H1 (cell line): ENCODE data around the gene RPAP3. TPM values are rescaled to one million over a fixed set of nuclear protein-coding genes. Genes with fewer than 3 reads are reported as not detected.
A peak's percentile ranks its signal among the peaks of the same experiment; 100 is the strongest.

ENCODE experiments used
- CTCF ChIA-PET: fragments of 300-600 bp; sonication (Branson Sonifier 250); formaldehyde crosslinking; loops from one replicate; lab custom pipeline; 2021; ENCODE audit not compliant: partially characterized antibody; lab: Charles Lee
- POLR2A ChIA-PET: fragments of 300-600 bp; sonication (Branson Sonifier 250); formaldehyde crosslinking; loops from one replicate; lab custom pipeline; 2021; ENCODE audit warnings: inconsistent platforms; ENCODE audit not compliant: partially characterized antibody; lab: Charles Lee
- DNase-seq, 2 experiments: peaks; one replicate each; pipeline versions ENCODE4 v3.0.0 to v3.0.0-alpha.2; 2010 to 2022; ENCODE audit warnings: low spot score in 2 of 2, low read depth in 1 of 2, mixed read lengths in 1 of 2
- FAIRE-seq: peaks from 2 replicates; lab custom pipeline; 2011; peaks lifted over from hg19 to GRCh38; lab: Jason Lieb, UNC
- H2AFZ ChIP-seq: 2 replicates; pipeline ENCODE4 v1.8.1; 2012; ENCODE audit warnings: low read length, inconsistent platforms
- H2AK5ac ChIP-seq: 2 replicates; pipeline ENCODE4 v1.6.1; 2013; ENCODE audit warnings: low read depth, low read length
- H2BK120ac ChIP-seq: replicated peaks from 2 replicates; pipeline ENCODE3; 2013; ENCODE audit warnings: low read depth, low read length, inconsistent platforms
- H2BK12ac ChIP-seq: 2 replicates; pipeline ENCODE4 v1.6.1; 2013; ENCODE audit warnings: low read depth, low read length
- H2BK15ac ChIP-seq: 2 replicates; pipeline ENCODE4 v1.6.1; 2013; ENCODE audit warnings: low read length
- H2BK20ac ChIP-seq: 2 replicates; pipeline ENCODE4 v1.6.1; 2013; ENCODE audit warnings: low read length
- H2BK5ac ChIP-seq: 2 replicates; pipeline ENCODE4 v1.6.1; 2013; ENCODE audit warnings: low read depth, low read length
- H3K14ac ChIP-seq: 2 replicates; pipeline ENCODE4 v1.6.1; 2013; ENCODE audit warnings: inconsistent platforms; ENCODE audit not compliant: insufficient read length
- H3K18ac ChIP-seq: 2 replicates; pipeline ENCODE4 v1.6.1; 2013; ENCODE audit warnings: low read length; ENCODE audit errors: extremely low read depth
- H3K23ac ChIP-seq: 2 replicates; pipeline ENCODE4 v1.6.1; 2013; ENCODE audit warnings: inconsistent platforms; ENCODE audit not compliant: insufficient read length
- H3K23me2 ChIP-seq: 2 replicates; pipeline ENCODE4 v1.6.1; 2013; ENCODE audit warnings: low read depth, low read length
- H3K27ac ChIP-seq: 2 replicates; pipeline ENCODE4 v1.6.1; 2011; ENCODE audit warnings: low read depth, low read length, inconsistent platforms
- H3K27me3 ChIP-seq, 4 experiments: replicated peaks in 1 of 4; 1 replicate in 1 of 4; 2 replicates in 3 of 4; pipeline versions ENCODE4 v1.6.1 to v1.8.1; 2011 to 2013; ENCODE audit warnings: low read length in 3 of 4, mild to moderate bottlenecking in 3 of 4, inconsistent platforms in 2 of 4, mixed read lengths in 2 of 4, moderate library complexity in 1 of 4; ENCODE audit not compliant: control insufficient read depth in 3 of 4, insufficient read depth in 3 of 4; ENCODE audit errors: extremely low read depth in 1 of 4
- H3K36me3 ChIP-seq, 4 experiments: 2 replicates each; pipeline versions ENCODE4 v1.6.1 to v1.8.1; 2011 to 2013; ENCODE audit warnings: mild to moderate bottlenecking in 4 of 4, low read length in 3 of 4, moderate library complexity in 2 of 4, control low read depth in 1 of 4, inconsistent platforms in 1 of 4; ENCODE audit not compliant: insufficient read depth in 4 of 4, control insufficient read depth in 2 of 4
- H3K4ac ChIP-seq: replicated peaks from 2 replicates; pipeline ENCODE3; 2013; ENCODE audit warnings: low read length, low read depth, mixed read lengths, inconsistent platforms; ENCODE audit not compliant: insufficient read length
- H3K4me1 ChIP-seq, 4 experiments: replicated peaks in 1 of 4; 1 replicate in 1 of 4; 2 replicates in 3 of 4; pipeline versions ENCODE4 v1.6.1 to v1.8.1; 2011 to 2013; ENCODE audit warnings: low read length in 3 of 4, inconsistent platforms in 2 of 4, mixed read lengths in 1 of 4; ENCODE audit not compliant: insufficient read depth in 4 of 4, control insufficient read depth in 3 of 4
- H3K4me2 ChIP-seq, 2 experiments: 2 replicates each; pipeline versions ENCODE4 v1.6.1 to v1.8.1; 2011 to 2013; ENCODE audit warnings: low read depth in 2 of 2, low read length in 2 of 2, control low read depth in 1 of 2, inconsistent platforms in 1 of 2, mild to moderate bottlenecking in 1 of 2; ENCODE audit not compliant: insufficient read depth in 1 of 2
- H3K4me3 ChIP-seq, 4 experiments: fragments of 200-600, 300-600 bp in 1 of 4; sonication (generic), shearing (Covaris generic), sonication (Bioruptor Twin) in 1 of 4; 2 replicates each; pipeline versions ENCODE4 v1.5.1 to v1.8.1; 2011 to 2016; ENCODE audit warnings: low read length in 4 of 4, low read depth in 3 of 4, control low read depth in 2 of 4, inconsistent platforms in 2 of 4, mild to moderate bottlenecking in 2 of 4, mixed read lengths in 1 of 4, moderate library complexity in 1 of 4; ENCODE audit not compliant: insufficient read depth in 2 of 4; ENCODE audit errors: extremely low read depth in 1 of 4
- H3K56ac ChIP-seq: replicated peaks from 2 replicates; pipeline ENCODE3; 2013; ENCODE audit warnings: low read depth, mild to moderate bottlenecking, mixed read lengths, low read length, inconsistent platforms; ENCODE audit not compliant: insufficient read length
- H3K79me1 ChIP-seq: 2 replicates; pipeline ENCODE4 v1.6.1; 2013; ENCODE audit warnings: low read depth, low read length, control low read depth
- H3K79me2 ChIP-seq, 2 experiments: 2 replicates each; pipeline versions ENCODE4 v1.6.1 to v1.8.1; 2012 to 2013; ENCODE audit warnings: low read length in 2 of 2, mild to moderate bottlenecking in 2 of 2, inconsistent platforms in 1 of 2; ENCODE audit not compliant: insufficient read depth in 2 of 2, control insufficient read depth in 1 of 2
- H3K9ac ChIP-seq, 4 experiments: replicated peaks in 1 of 4; 1 replicate in 1 of 4; 2 replicates in 3 of 4; pipeline versions ENCODE4 v1.6.1 to v1.8.1; 2011 to 2013; ENCODE audit warnings: low read depth in 3 of 4, low read length in 3 of 4, control low read depth in 2 of 4, mild to moderate bottlenecking in 2 of 4, moderate library complexity in 2 of 4, inconsistent platforms in 1 of 4; ENCODE audit errors: extremely low read depth in 1 of 4
- H3K9me3 ChIP-seq, 2 experiments: 2 replicates each; pipeline versions ENCODE4 v1.6.1 to v1.8.1; 2012 to 2013; ENCODE audit warnings: mild to moderate bottlenecking in 2 of 2, moderate library complexity in 2 of 2, control low read depth in 1 of 2, inconsistent platforms in 1 of 2, low read depth in 1 of 2, low read length in 1 of 2, mixed read lengths in 1 of 2; ENCODE audit not compliant: insufficient read depth in 2 of 2
- H4K20me1 ChIP-seq, 2 experiments: replicated peaks in 1 of 2; 2 replicates each; pipeline versions ENCODE3 to v1.8.1; 2011 to 2013; ENCODE audit warnings: inconsistent platforms in 2 of 2, low read length in 2 of 2, mild to moderate bottlenecking in 1 of 2; ENCODE audit not compliant: insufficient read depth in 2 of 2, control insufficient read depth in 1 of 2
- H4K5ac ChIP-seq: 2 replicates; pipeline ENCODE4 v1.6.1; 2013; ENCODE audit warnings: low read length, low read depth, mixed read lengths, inconsistent platforms; ENCODE audit not compliant: insufficient read length
- H4K8ac ChIP-seq: 2 replicates; pipeline ENCODE4 v1.8.0; 2013; ENCODE audit warnings: mild to moderate bottlenecking, moderate library complexity, low read length, inconsistent platforms; ENCODE audit not compliant: insufficient read depth; ENCODE audit errors: extremely low read depth
- H4K91ac ChIP-seq: replicated peaks from 2 replicates; pipeline ENCODE3; 2013; ENCODE audit warnings: low read length, mixed read lengths, inconsistent platforms; ENCODE audit not compliant: insufficient read length
- ASH2L ChIP-seq: fragments of 200-600, 300-600 bp; sonication (generic); IDR thresholded peaks from one replicate; pipeline ENCODE4 v1.7.1; 2017; ENCODE audit warnings: low read length
- BACH1 ChIP-seq: IDR thresholded peaks from 2 replicates; pipeline ENCODE4 v1.6.1; 2012; ENCODE audit warnings: low read length, improper control_type of control experiment
- EP300 ChIP-seq, 2 experiments: IDR thresholded peaks; 1 replicate in 1 of 2; 2 replicates in 1 of 2; pipeline ENCODE4 v1.6.1; 2011 to 2012; ENCODE audit warnings: low read depth in 2 of 2, low read length in 2 of 2, mild to moderate bottlenecking in 2 of 2, borderline replicate concordance in 1 of 2, inconsistent platforms in 1 of 2, moderate library complexity in 1 of 2
- JUN ChIP-seq: IDR thresholded peaks from 2 replicates; pipeline ENCODE4 v1.6.1; 2011; ENCODE audit warnings: low read depth, mild to moderate bottlenecking, improper control_type of control experiment, low read length
- KDM1A ChIP-seq: fragments of 200-600, 300-600 bp; sonication (generic); IDR thresholded peaks from 2 replicates; pipeline ENCODE4 v1.7.1; 2016; ENCODE audit warnings: mild to moderate bottlenecking, low read length, borderline replicate concordance
- KDM4A ChIP-seq: IDR thresholded peaks from one replicate; pipeline ENCODE4 v1.7.1; 2012; ENCODE audit warnings: low read depth, mild to moderate bottlenecking, moderate library complexity, low read length, inconsistent platforms; ENCODE audit not compliant: severe bottlenecking
- KDM5A ChIP-seq: fragments of 200-600 bp; IDR thresholded peaks from 2 replicates; pipeline ENCODE4 v1.7.1; 2012; ENCODE audit warnings: mild to moderate bottlenecking, low read length, inconsistent platforms, mixed read lengths
- NANOG ChIP-seq: IDR thresholded peaks from 2 replicates; pipeline ENCODE4 v1.6.1; 2011; ENCODE audit warnings: low read length, low read depth, mild to moderate bottlenecking, inconsistent platforms; ENCODE audit not compliant: insufficient read depth, poor library complexity, severe bottlenecking
- SIN3A ChIP-seq, 2 experiments: IDR thresholded peaks in 1 of 2; conservative IDR thresholded peaks in 1 of 2; 2 replicates each; pipeline ENCODE4 v1.6.1; 2011 to 2012; ENCODE audit warnings: low read length in 2 of 2, improper control_type of control experiment in 1 of 2, low read depth in 1 of 2, mild to moderate bottlenecking in 1 of 2
- WGBS, 2 experiments: shearing (Covaris generic) in 1 of 2; methylation state at CpG; one replicate each; pipeline versions ENCODE4 v1.1.6 to v1.1.7; 2013 to 2015; ENCODE audit warnings: low lambda C conversion rate in 2 of 2, mixed read lengths in 2 of 2, inconsistent platforms in 1 of 2, low coverage in 1 of 2, missing lambda C conversion rate in 1 of 2; ENCODE audit not compliant: insufficient replicate concordance in 2 of 2, insufficient coverage in 1 of 2, insufficient read length in 1 of 2; ENCODE audit errors: extremely low coverage in 1 of 2, missing lambda C conversion rate in 1 of 2; 5-methylcytosine and 5-hydroxymethylcytosine counted together
- polyA plus RNA-seq, 7 experiments: library from polyadenylated mRNA; depleted of rRNA in 3 of 7; stranded (reverse) in 5 of 7; unstranded in 2 of 7; fragments of >200 nt in 5 of 7; fragments of 200-250 nt in 2 of 7; gene quantifications; 1 replicate in 5 of 7; 2 replicates in 1 of 7; 4 replicates in 1 of 7; pipeline versions ENCODE4 v1.2.1 to v1.2.3, GENCODE V29; 2011 to 2013; ENCODE audit warnings: missing spikeins in 2 of 7, mixed read lengths in 2 of 7
- total RNA-seq: library from RNA; stranded (reverse); fragmentation: NEBNext Ultra II Directional; extraction: Animal tissue kit (Norgen Biotek cat#: 25700); gene quantifications from 2 replicates; pipeline ENCODE4 v1.2.1, GENCODE V29; 2021

The RPAP3 gene
- total and polyA plus RNA-seq, 2 of the 8 experiments (the other 6 are each of a cell fraction or from before 2014, with no cell fraction given): 6.4 to 60.5 TPM

GRCh38 chr12:47715393-47715876 lies 9.6 kb upstream of the RPAP3 start:
- H2AFZ ChIP-seq: no peak overlapping the region
- no peak overlapping the region for H2AK5ac ChIP-seq
- H4K5ac ChIP-seq: no peak overlapping the region
- H2BK15ac ChIP-seq: no peak overlapping the region
- CTCF ChIA-PET: interaction anchor here (0.6 to 64.6 kb wide), 37 partner anchors 9 to 1610 kb away, joined by 3 to 2442 read pairs (median 5); partner anchors contain the start of genes ENDOU, RAPGEF3, RPAP3 and SLC48A1
- 0 out of 8 replicates have a peak, but pooled peaks cover 0 to 3% (median 0%) of the 10 kb centered on the region in 4 experiments for H3K36me3 ChIP-seq
- no peak overlapping the region for H2BK20ac ChIP-seq
- H3K4me2 ChIP-seq: no peak overlapping the region
- no peaks in the 10 kb centered on the region for H3K23me2 ChIP-seq
- H3K14ac ChIP-seq: no peak overlapping the region
- H3K23ac ChIP-seq: no peak overlapping the region
- no peak overlapping the region for H2BK12ac ChIP-seq
- no peak overlapping the region for H3K4ac ChIP-seq
- H3K79me1 ChIP-seq: no peaks in the 10 kb centered on the region
- H4K8ac ChIP-seq: no peak overlapping the region
- no peak overlapping the region for H3K18ac ChIP-seq
- H3K4me3 ChIP-seq: no peak overlapping the region
- H2BK120ac ChIP-seq: no peak overlapping the region
- DNase-seq (peak in 1 of 2 experiments; percentile 79), FAIRE-seq (peak; percentile 80)
- peaks cover 4 to 9% (median 8%) of the 10 kb centered on the region in 4 experiments; a peak in 5 of 7 replicates for H3K4me1 ChIP-seq
- no peaks in the 10 kb centered on the region for H4K20me1 ChIP-seq
- H3K9ac ChIP-seq: no peak overlapping the region
- H3K79me2 ChIP-seq: no peaks in the 10 kb centered on the region
- POLR2A ChIA-PET: interaction anchor here (1.2 to 1.9 kb wide), 3 partner anchors 21 to 64 kb away, joined by 3 to 6 read pairs (median 4); no protein-coding TSS in a partner anchor
- no peak overlapping the region for H3K27ac ChIP-seq
- H3K9me3 ChIP-seq: no peaks in the 10 kb centered on the region
- H2BK5ac ChIP-seq: no peak overlapping the region
- 40% methylated on average over 10 of the region's 10 CpGs; no CpG with 5 or more reads in 1 of the 2 experiments for WGBS, 2 experiments
- H3K56ac ChIP-seq: no peak overlapping the region
- peaks cover 0 to 7% (median 3%) of the 10 kb centered on the region in 4 experiments; a peak in 3 of 7 replicates for H3K27me3 ChIP-seq
- no peak overlapping the region for H4K91ac ChIP-seq
- TF ChIP-seq BACH1 (no peak), ASH2L (no peak), EP300 (IDR thresholded peaks at IDR 0.05; ENCODE audit: borderline replicate concordance in 1 of 2, low read depth in 2 of 2, low read length in 2 of 2) (no peak), NANOG (no peak), KDM4A (no peak), SIN3A (conservative IDR thresholded peaks at IDR 0.05 in 1 of 2, IDR thresholded peaks at IDR 0.05 in 1 of 2; ENCODE audit: low read depth in 1 of 2, low read length in 2 of 2) (peak in 1 of 2 experiments; percentile 56; a peak in 1 of 4 replicates), JUN (no peak), KDM1A (no peak; the same call in 1 of the 2 replicates), KDM5A (no peak)
